ENCODE measurements around the gene DENR.

GRCh38 chr12:122721057-122721545 is 31.5 kb upstream of the DENR start:
- no peak for TF ChIP-seq CTCF (IDR thresholded peaks at IDR 0.05)
- no peak for TF ChIP-seq POLR2A (IDR thresholded peaks at IDR 0.05)
- TF ChIP-seq POLR2AphosphoS5 (IDR thresholded peaks at IDR 0.05; ENCODE audit: insufficient read depth in 1 of 2, low read depth in 1 of 2) = peak in 1 of 2 donors; percentile 42

Data from vagina (tissue), 2 donors.